Mesenchymal stem cell (in vitro differentiated cells and primary cell): Measurements from ENCODE around the gene IGSF21.

ENCODE experiments used
- DNase-seq: peaks from one replicate; pipeline ENCODE4 v3.0.0-alpha.2; 2013
- H2AFZ ChIP-seq: one replicate; pipeline ENCODE4 v1.6.1; 2013; ENCODE audit warnings: low read depth, mild to moderate bottlenecking, control low read depth, inconsistent platforms, low read length, moderate library complexity
- H2AK5ac ChIP-seq: 2 replicates; pipeline ENCODE4 v1.6.1; 2013; ENCODE audit warnings: low read length, moderate library complexity, mild to moderate bottlenecking, inconsistent platforms; ENCODE audit not compliant: severe bottlenecking
- H2BK120ac ChIP-seq: one replicate; pipeline ENCODE4 v1.6.1; 2013; ENCODE audit warnings: low read depth, mild to moderate bottlenecking, inconsistent platforms, low read length, moderate library complexity
- H2BK12ac ChIP-seq, 2 experiments: one replicate each; pipeline ENCODE4 v1.6.1; 2013; ENCODE audit warnings: inconsistent platforms in 2 of 2, low read length in 2 of 2, mild to moderate bottlenecking in 2 of 2, moderate library complexity in 2 of 2, control low read depth in 1 of 2
- H2BK15ac ChIP-seq: one replicate; pipeline ENCODE4 v1.6.1; 2013; ENCODE audit warnings: mild to moderate bottlenecking, low read depth, inconsistent platforms; ENCODE audit not compliant: poor library complexity, severe bottlenecking
- H2BK5ac ChIP-seq: 2 replicates; pipeline ENCODE4 v1.6.1; 2013; ENCODE audit warnings: low read depth, mild to moderate bottlenecking, low read length, control low read depth, inconsistent platforms; ENCODE audit not compliant: poor library complexity, severe bottlenecking
- H3K14ac ChIP-seq, 2 experiments: one replicate each; pipeline ENCODE4 v1.6.1; 2013; ENCODE audit warnings: inconsistent platforms in 2 of 2, low read length in 2 of 2, control low read depth in 1 of 2, mild to moderate bottlenecking in 1 of 2, moderate library complexity in 1 of 2
- H3K18ac ChIP-seq, 2 experiments: one replicate each; pipeline ENCODE4 v1.6.1; 2013; ENCODE audit warnings: inconsistent platforms in 2 of 2, low read length in 2 of 2, control low read depth in 1 of 2, low read depth in 1 of 2, mild to moderate bottlenecking in 1 of 2
- H3K23ac ChIP-seq, 2 experiments: one replicate each; pipeline ENCODE4 v1.6.1; 2013; ENCODE audit warnings: inconsistent platforms in 2 of 2, low read length in 2 of 2, mild to moderate bottlenecking in 2 of 2, moderate library complexity in 2 of 2, control low read depth in 1 of 2
- H3K27ac ChIP-seq: 2 replicates; pipeline ENCODE4 v1.5.1; 2013; ENCODE audit warnings: mild to moderate bottlenecking, moderate library complexity, low read length, control low read depth, inconsistent platforms; ENCODE audit not compliant: poor library complexity, severe bottlenecking
- H3K27me3 ChIP-seq, 2 experiments: 2 replicates each; pipeline versions ENCODE4 v1.6.1 to v1.7.0; 2013; ENCODE audit warnings: low read length in 2 of 2, mild to moderate bottlenecking in 2 of 2, moderate library complexity in 2 of 2, control low read depth in 1 of 2, inconsistent platforms in 1 of 2; ENCODE audit not compliant: control insufficient read depth in 1 of 2, insufficient read depth in 1 of 2
- H3K36me3 ChIP-seq, 2 experiments: 2 replicates each; pipeline versions ENCODE4 v1.6.1 to v1.7.0; 2013; ENCODE audit warnings: low read length in 2 of 2, control low read depth in 1 of 2, inconsistent platforms in 1 of 2, low read depth in 1 of 2, mild to moderate bottlenecking in 1 of 2; ENCODE audit not compliant: insufficient read depth in 2 of 2, control insufficient read depth in 1 of 2
- H3K4ac ChIP-seq, 2 experiments: one replicate each; pipeline ENCODE4 v1.6.1; 2013; ENCODE audit warnings: inconsistent platforms in 2 of 2, low read length in 2 of 2, mild to moderate bottlenecking in 2 of 2, moderate library complexity in 2 of 2, control low read depth in 1 of 2, low read depth in 1 of 2
- H3K4me1 ChIP-seq: 2 replicates; pipeline ENCODE4 v1.6.1; 2013; ENCODE audit warnings: low read depth, low read length, control low read depth; ENCODE audit not compliant: control insufficient read depth, insufficient read depth
- H3K4me2 ChIP-seq: 2 replicates; pipeline ENCODE4 v1.6.1; 2013; ENCODE audit warnings: low read length, mild to moderate bottlenecking, inconsistent platforms; ENCODE audit not compliant: poor library complexity, severe bottlenecking
- H3K4me3 ChIP-seq, 2 experiments: 2 replicates each; pipeline versions ENCODE4 v1.5.1 to v1.7.0; 2013; ENCODE audit warnings: low read length in 2 of 2, mild to moderate bottlenecking in 2 of 2, control low read depth in 1 of 2, low read depth in 1 of 2; ENCODE audit not compliant: insufficient read depth in 1 of 2
- H3K79me1 ChIP-seq: replicated peaks from 2 replicates; pipeline ENCODE4 v1.6.1; 2013; ENCODE audit warnings: mild to moderate bottlenecking, control low read depth, low read length, inconsistent platforms; ENCODE audit not compliant: poor library complexity, severe bottlenecking
- H3K9ac ChIP-seq: 2 replicates; pipeline ENCODE4 v1.7.0; 2013; ENCODE audit warnings: mild to moderate bottlenecking, low read length, moderate library complexity
- H3K9me3 ChIP-seq: 2 replicates; pipeline ENCODE4 v1.7.0; 2013; ENCODE audit warnings: mild to moderate bottlenecking, low read length; ENCODE audit not compliant: control insufficient read depth
- H4K8ac ChIP-seq: one replicate; pipeline ENCODE4 v1.6.1; 2013; ENCODE audit warnings: inconsistent platforms, mild to moderate bottlenecking, low read length, moderate library complexity
- H4K91ac ChIP-seq: one replicate; pipeline ENCODE4 v1.6.1; 2013; ENCODE audit warnings: mild to moderate bottlenecking, low read length, inconsistent platforms
- WGBS: methylation state at CpG from one replicate; pipeline ENCODE4 v1.1.7; 2013; ENCODE audit warnings: mixed read lengths; 5-methylcytosine and 5-hydroxymethylcytosine counted together

IGSF21 gene

GRCh38 chr1:18253093-18253492 is 145.5 kb downstream of the IGSF21 start:
- Histone ChIP-seq H2BK12ac (no peak overlapping the region), H3K9ac (no peak overlapping the region), H3K4me3 (no peak overlapping the region), H3K27ac (no peak overlapping the region), H2AFZ (no peak overlapping the region), H3K4ac (no peak overlapping the region), H2AK5ac (no peak overlapping the region), H3K4me2 (no peak overlapping the region), H4K91ac (no peak overlapping the region), H3K14ac (no peak overlapping the region), H3K23ac (no peak overlapping the region), H3K27me3 (peaks cover 0 to 8% of the 10 kb centered on the region in 2 experiments), H3K36me3 (no peaks in the 10 kb centered on the region), H3K9me3 (peaks cover 9% of the 10 kb centered on the region), H2BK120ac (no peak overlapping the region), H3K79me1 (no peaks in the 10 kb centered on the region), H3K4me1 (no peaks in the 10 kb centered on the region), H2BK15ac (no peak overlapping the region), H4K8ac (no peak overlapping the region), H2BK5ac (no peak overlapping the region), H3K18ac (no peak overlapping the region)
- 36% methylated on average over 4 of the region's 4 CpGs for WGBS
- no peak for DNase-seq

- Histone ChIP-seq H3K23ac (no peak overlapping the region), H3K14ac (no peak overlapping the region), H2BK12ac (no peak overlapping the region), H3K36me3 (no peaks in the 10 kb centered on the region), H3K4ac (no peak overlapping the region), H2BK15ac (no peak overlapping the region), H3K9ac (no peak overlapping the region), H3K27ac (no peak overlapping the region), H2AK5ac (no peak overlapping the region), H3K4me2 (no peak overlapping the region), H2BK5ac (no peak overlapping the region), H3K4me1 (no peaks in the 10 kb centered on the region), H3K9me3 (peaks cover 2% of the 10 kb centered on the region), H3K18ac (no peak overlapping the region), H3K79me1 (no peaks in the 10 kb centered on the region), H3K4me3 (no peak overlapping the region), H4K91ac (no peak overlapping the region), H4K8ac (no peak overlapping the region), H2BK120ac (no peak overlapping the region), H2AFZ (no peak overlapping the region), H3K27me3 (peaks cover 0 to 1% of the 10 kb centered on the region in 2 experiments)
- 35% methylated on average over 16 of the region's 18 CpGs for WGBS
- no peak for DNase-seq
These were observed 149.0 kb downstream of the IGSF21 start for GRCh38 chr1:18256282-18257235.

GRCh38 chr1:18257778-18258177 is 150.2 kb downstream of the IGSF21 start:
- 61% methylated on average over 3 of the region's 3 CpGs for WGBS
- Histone ChIP-seq H2AK5ac (no peak overlapping the region), H3K18ac (no peak overlapping the region)

GRCh38 chr1:18261891-18262290 is 154.3 kb downstream of the IGSF21 start:
- H2BK120ac ChIP-seq = no peak overlapping the region

More at GRCh38 chr1:18257778-18258177, 150.2 kb downstream of the IGSF21 start:
- no peaks in the 10 kb centered on the region for H3K36me3 ChIP-seq
- H3K4me3 ChIP-seq = no peak overlapping the region
- no peak overlapping the region for H2BK5ac ChIP-seq
- no peak overlapping the region for H3K23ac ChIP-seq
- H4K8ac ChIP-seq = no peak overlapping the region
- H3K27ac ChIP-seq = no peak overlapping the region
- no peak overlapping the region for H2BK12ac ChIP-seq
- no peaks in the 10 kb centered on the region for H3K4me1 ChIP-seq
- no peaks in the 10 kb centered on the region for H3K79me1 ChIP-seq
- H3K4me2 ChIP-seq = no peak overlapping the region
- H3K4ac ChIP-seq = no peak overlapping the region
- H2AFZ ChIP-seq = no peak overlapping the region
- H2BK15ac ChIP-seq = no peak overlapping the region
- no peak overlapping the region for H4K91ac ChIP-seq
- no peak overlapping the region for H2BK120ac ChIP-seq
- H3K27me3 ChIP-seq = peaks cover 0 to 13% of the 10 kb centered on the region in 2 experiments
- H3K9me3 ChIP-seq = no peaks in the 10 kb centered on the region
- no peak overlapping the region for H3K9ac ChIP-seq
- no peak overlapping the region for H3K14ac ChIP-seq
- DNase-seq = no peak

More at GRCh38 chr1:18261891-18262290, 154.3 kb downstream of the IGSF21 start:
- no peak overlapping the region for H2AK5ac ChIP-seq
- no peak overlapping the region for H3K14ac ChIP-seq
- H3K27ac ChIP-seq = no peak overlapping the region
- H3K4me1 ChIP-seq = no peaks in the 10 kb centered on the region
- H2AFZ ChIP-seq = no peak overlapping the region
- H3K4ac ChIP-seq = no peak overlapping the region
- H3K23ac ChIP-seq = no peak overlapping the region
- no peak overlapping the region for H3K9ac ChIP-seq
- no peak overlapping the region for H4K8ac ChIP-seq
- H3K9me3 ChIP-seq = no peaks in the 10 kb centered on the region
- H2BK15ac ChIP-seq = no peak overlapping the region
- H3K79me1 ChIP-seq = no peaks in the 10 kb centered on the region
- H3K4me3 ChIP-seq = no peak overlapping the region
- H3K27me3 ChIP-seq = peaks cover 0 to 39% of the 10 kb centered on the region in 2 experiments
- no peak for DNase-seq
- no peak overlapping the region for H3K18ac ChIP-seq
- WGBS = 79% methylated on average over 4 of the region's 4 CpGs
- H2BK12ac ChIP-seq = no peak overlapping the region
- H3K4me2 ChIP-seq = no peak overlapping the region
- no peak overlapping the region for H4K91ac ChIP-seq
- H2BK5ac ChIP-seq = no peak overlapping the region
- no peaks in the 10 kb centered on the region for H3K36me3 ChIP-seq
